Measurements from ENCODE around the gene ZNF223.

DNA sequence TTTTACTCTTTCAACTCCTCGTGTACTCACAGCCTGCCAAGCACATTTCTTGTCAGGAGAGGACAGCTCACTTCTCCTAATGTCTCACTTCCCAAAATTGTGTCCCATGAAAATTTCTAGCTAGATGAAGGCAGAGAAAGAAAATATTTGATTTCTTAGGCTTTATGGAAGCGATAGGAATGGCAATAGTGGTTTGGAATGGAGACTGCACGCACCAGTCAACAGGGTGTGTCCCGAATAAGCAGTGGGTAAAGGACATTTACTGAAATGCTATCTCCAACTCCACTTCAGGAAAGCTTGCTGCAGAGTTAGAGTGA is 27.0 kb upstream of the ZNF223 start:
- TF ChIP-seq YY1 (IDR thresholded peaks at IDR 0.05; ENCODE audit: low read depth), result no peak
- TF ChIP-seq CREB1 (IDR thresholded peaks at IDR 0.05; ENCODE audit: low read depth), result no peak
- TF ChIP-seq, protein P1, sequence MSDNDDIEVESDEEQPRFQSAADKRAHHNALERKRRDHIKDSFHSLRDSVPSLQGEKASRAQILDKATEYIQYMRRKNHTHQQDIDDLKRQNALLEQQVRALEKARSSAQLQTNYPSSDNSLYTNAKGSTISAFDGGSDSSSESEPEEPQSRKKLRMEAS (IDR thresholded peaks at IDR 0.05), result no peak
- no peak for TF ChIP-seq EP300 (IDR thresholded peaks at IDR 0.05; ENCODE audit: borderline replicate concordance)
- TF ChIP-seq RAD21 (IDR thresholded peaks at IDR 0.05; ENCODE audit: low read depth), result no peak
- TF ChIP-seq FOXM1 (IDR thresholded peaks at IDR 0.05; ENCODE audit: borderline replicate concordance, low read depth), result no peak
- no peak for TF ChIP-seq TEAD4 (IDR thresholded peaks at IDR 0.05)
- TF ChIP-seq NFIC (IDR thresholded peaks at IDR 0.05), result no peak
- TF ChIP-seq, protein P2, sequence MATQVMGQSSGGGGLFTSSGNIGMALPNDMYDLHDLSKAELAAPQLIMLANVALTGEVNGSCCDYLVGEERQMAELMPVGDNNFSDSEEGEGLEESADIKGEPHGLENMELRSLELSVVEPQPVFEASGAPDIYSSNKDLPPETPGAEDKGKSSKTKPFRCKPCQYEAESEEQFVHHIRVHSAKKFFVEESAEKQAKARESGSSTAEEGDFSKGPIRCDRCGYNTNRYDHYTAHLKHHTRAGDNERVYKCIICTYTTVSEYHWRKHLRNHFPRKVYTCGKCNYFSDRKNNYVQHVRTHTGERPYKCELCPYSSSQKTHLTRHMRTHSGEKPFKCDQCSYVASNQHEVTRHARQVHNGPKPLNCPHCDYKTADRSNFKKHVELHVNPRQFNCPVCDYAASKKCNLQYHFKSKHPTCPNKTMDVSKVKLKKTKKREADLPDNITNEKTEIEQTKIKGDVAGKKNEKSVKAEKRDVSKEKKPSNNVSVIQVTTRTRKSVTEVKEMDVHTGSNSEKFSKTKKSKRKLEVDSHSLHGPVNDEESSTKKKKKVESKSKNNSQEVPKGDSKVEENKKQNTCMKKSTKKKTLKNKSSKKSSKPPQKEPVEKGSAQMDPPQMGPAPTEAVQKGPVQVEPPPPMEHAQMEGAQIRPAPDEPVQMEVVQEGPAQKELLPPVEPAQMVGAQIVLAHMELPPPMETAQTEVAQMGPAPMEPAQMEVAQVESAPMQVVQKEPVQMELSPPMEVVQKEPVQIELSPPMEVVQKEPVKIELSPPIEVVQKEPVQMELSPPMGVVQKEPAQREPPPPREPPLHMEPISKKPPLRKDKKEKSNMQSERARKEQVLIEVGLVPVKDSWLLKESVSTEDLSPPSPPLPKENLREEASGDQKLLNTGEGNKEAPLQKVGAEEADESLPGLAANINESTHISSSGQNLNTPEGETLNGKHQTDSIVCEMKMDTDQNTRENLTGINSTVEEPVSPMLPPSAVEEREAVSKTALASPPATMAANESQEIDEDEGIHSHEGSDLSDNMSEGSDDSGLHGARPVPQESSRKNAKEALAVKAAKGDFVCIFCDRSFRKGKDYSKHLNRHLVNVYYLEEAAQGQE (IDR thresholded peaks at IDR 0.05; ENCODE audit: low read depth), result no peak
- no peak for TF ChIP-seq CEBPB (IDR thresholded peaks at IDR 0.05)
- no peak for TF ChIP-seq EGR1 (IDR thresholded peaks at IDR 0.05)
